ENCODE data around the gene OR3A1.

GRCh38 chr17:3318336-3318735 lies 20.2 kb upstream of the OR3A1 start:
- no peak for TF ChIP-seq EZH2 (IDR thresholded peaks at IDR 0.05; ENCODE audit: low read depth, low read length, severe bottlenecking)
- no peak for TF ChIP-seq CTCF (IDR thresholded peaks at IDR 0.05; ENCODE audit: control extremely low read depth in 1 of 3, insufficient read depth in 1 of 3, low read depth in 1 of 3, low read length in 3 of 3)
- no peak for TF ChIP-seq TEAD4 (IDR thresholded peaks at IDR 0.05; ENCODE audit: low read depth, low read length)
- no peak for TF ChIP-seq RAD21 (IDR thresholded peaks at IDR 0.05 in 1 of 2, conservative IDR thresholded peaks at IDR 0.05 in 1 of 2; ENCODE audit: low read depth in 2 of 2, low read length in 2 of 2)
- TF ChIP-seq CEBPB (IDR thresholded peaks at IDR 0.05; ENCODE audit: low read depth, low read length) = no peak
- no peak for TF ChIP-seq ATF3 (IDR thresholded peaks at IDR 0.05; ENCODE audit: insufficient read depth, low read depth, low read length)
- TF ChIP-seq USF2 (IDR thresholded peaks at IDR 0.05; ENCODE audit: low read length) = no peak

Data from H1 (cell line).